Measurements from ENCODE around the gene NSMCE1.

The NSMCE1 gene

DNA sequence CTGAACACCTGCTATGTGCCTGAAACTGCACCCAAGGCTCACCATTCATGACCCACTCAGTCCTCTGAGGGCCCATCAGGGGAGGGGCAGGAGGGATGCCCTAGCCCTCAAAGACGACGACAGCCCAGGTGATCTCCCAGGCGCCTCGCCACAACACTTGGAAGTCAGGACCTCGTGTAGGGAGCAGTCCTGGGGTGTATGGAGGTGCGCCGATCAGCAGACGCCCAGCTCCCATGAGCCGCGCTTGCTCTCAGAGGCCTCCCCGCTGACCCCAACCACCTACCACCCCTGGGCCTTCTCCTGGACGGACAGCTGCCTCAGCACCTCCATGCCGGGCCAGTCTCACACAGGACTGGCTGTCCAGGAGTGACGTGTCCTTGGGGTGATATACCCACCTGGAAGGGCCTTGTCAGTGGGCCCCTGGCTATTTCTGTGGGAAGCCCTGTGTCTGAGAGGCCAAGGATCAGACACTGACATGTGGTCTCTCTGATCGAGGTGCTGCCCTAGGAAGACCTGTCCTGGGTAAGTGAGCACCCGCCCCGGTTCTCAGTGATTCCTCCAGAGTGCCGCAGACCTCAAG is 38.6 kb downstream of the NSMCE1 start:
- CTCF ChIA-PET = interaction anchor here (2.0 to 11.3 kb wide), 2 partner anchors 139 to 145 kb away, joined by 5 to 355 read pairs; no protein-coding TSS in a partner anchor
- POLR2A ChIA-PET = no interaction called here
- no peak for DNase-seq (ENCODE audit: low read depth, low spot score)
- no peak overlapping the region for H3K4me3 ChIP-seq (ENCODE audit: low read depth, low read length)
- TF ChIP-seq, protein P1, sequence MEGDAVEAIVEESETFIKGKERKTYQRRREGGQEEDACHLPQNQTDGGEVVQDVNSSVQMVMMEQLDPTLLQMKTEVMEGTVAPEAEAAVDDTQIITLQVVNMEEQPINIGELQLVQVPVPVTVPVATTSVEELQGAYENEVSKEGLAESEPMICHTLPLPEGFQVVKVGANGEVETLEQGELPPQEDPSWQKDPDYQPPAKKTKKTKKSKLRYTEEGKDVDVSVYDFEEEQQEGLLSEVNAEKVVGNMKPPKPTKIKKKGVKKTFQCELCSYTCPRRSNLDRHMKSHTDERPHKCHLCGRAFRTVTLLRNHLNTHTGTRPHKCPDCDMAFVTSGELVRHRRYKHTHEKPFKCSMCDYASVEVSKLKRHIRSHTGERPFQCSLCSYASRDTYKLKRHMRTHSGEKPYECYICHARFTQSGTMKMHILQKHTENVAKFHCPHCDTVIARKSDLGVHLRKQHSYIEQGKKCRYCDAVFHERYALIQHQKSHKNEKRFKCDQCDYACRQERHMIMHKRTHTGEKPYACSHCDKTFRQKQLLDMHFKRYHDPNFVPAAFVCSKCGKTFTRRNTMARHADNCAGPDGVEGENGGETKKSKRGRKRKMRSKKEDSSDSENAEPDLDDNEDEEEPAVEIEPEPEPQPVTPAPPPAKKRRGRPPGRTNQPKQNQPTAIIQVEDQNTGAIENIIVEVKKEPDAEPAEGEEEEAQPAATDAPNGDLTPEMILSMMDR (IDR thresholded peaks at IDR 0.05; ENCODE audit: insufficient read depth, low read length, missing control alignments) = no peak

DNA sequence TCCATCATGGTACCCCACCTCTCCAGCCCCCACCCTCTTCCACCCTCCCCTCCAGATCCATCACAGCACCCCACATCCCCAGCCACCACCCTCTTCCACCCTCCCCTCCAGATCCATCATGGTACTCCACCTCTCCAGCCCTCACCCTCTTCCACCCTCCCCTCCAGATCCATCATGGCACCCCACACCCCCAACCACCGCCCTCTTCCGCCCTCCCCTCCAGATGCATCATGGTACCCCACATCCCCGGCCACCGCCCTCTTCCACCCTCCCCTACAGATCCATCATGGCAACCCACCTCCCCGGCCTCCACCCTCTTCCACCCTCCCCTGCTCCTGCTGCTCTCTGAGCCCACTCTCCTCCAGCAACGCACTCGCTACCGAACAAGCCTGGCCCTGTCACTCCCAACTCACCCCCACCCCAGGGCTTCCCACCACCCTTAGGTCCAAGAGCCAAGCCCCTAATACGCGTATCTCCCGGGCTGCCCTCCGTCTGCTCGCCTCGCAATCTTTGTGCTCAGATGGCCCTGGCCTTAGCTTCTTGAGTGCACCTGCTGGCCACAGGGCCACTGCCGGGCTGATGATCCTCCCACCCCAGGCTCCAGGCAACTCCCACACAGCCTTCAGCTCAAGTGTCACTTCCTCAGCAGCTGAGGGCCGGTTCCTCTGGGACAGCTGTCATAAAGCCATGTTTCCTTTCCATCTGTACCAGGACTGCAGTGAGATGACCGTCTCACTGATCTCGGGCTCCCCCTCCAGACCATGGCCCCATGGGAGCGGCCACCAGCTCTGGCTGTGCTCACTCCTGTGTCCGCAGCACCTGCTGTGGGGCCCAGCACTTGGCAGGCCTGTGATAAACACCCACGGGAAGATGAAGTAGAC is 39.7 kb downstream of the NSMCE1 start:
- no peak overlapping the region for H3K4me3 ChIP-seq (ENCODE audit: low read depth, low read length)
- TF ChIP-seq, protein P1 (IDR thresholded peaks at IDR 0.05; ENCODE audit: insufficient read depth, low read length, missing control alignments) = no peak
- DNase-seq (ENCODE audit: low read depth, low spot score) = no peak
- ChIA-PET CTCF (interaction anchor here (11.3 kb wide), 1 partner anchor 140 kb away, joined by 355 read pairs; no protein-coding TSS in a partner anchor), POLR2A (no interaction called here)

DNA sequence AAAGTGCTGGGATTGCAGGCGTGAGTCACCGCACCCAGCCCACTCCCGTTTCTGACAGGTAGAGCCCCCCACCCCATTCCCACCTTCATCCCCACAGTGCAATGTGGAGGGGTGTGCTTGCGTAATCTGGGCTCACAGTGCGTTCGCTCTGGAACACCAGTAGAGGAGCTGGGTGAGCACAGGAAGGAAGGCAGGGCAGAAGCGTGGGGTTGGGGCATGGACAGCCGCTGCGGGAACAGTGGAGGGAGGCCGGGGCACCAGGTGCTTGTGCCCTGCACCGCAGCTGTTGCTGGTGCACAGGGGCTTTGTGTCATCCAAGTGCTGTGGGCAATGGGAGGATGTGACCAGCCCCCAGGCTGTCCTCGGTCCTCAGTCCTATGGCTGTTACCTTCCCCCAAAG is 40.5 kb downstream of the NSMCE1 start:
- ChIA-PET CTCF (interaction anchor here (9.9 to 11.3 kb wide), 2 partner anchors 6 to 141 kb away, joined by 97 to 355 read pairs; no protein-coding TSS in a partner anchor), POLR2A (no interaction called here)
- TF ChIP-seq, protein P1 (IDR thresholded peaks at IDR 0.05; ENCODE audit: insufficient read depth, low read length, missing control alignments) = no peak
- DNase-seq (ENCODE audit: low read depth, low spot score) = no peak
- no peak overlapping the region for H3K4me3 ChIP-seq (ENCODE audit: low read depth, low read length)

DNA sequence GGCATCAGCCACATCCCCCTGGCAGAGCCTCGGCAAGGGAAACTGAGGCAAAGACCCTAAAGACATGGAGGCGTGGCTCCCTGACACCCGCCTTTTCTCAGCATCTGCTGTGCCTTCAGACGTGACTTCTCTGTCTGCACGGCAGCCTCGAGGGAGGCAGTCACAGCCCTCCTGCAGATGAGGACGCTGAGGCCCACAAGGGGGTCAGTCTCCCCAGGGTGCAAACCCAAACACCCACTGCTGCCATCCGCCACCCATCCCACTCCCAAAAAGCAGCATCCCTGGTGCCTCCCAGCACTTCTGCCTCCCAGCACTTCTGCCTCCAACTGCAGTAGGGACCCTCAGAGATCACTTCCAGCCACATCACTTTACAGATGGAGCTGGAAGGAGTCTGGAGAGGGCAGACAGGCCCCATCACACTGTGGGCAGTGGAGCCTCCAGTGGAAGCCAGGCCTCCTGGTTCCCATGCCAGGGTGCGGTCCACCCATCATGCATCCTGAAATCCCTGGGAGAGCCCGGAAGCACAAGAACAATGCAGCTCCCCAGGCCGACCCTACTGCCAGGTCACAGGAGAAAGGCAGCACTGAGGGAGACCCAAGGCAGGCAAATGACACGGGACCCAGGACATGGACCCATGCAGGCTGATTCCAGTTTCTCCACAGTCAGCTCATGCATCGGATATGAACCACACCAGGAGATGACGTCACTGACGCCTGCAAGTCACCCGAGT is 41.4 kb downstream of the NSMCE1 start:
- CTCF ChIA-PET = interaction anchor here (3.7 to 9.9 kb wide), 2 partner anchors 7 to 141 kb away, joined by 22 to 97 read pairs; no protein-coding TSS in a partner anchor
- TF ChIP-seq, protein P1 (IDR thresholded peaks at IDR 0.05; ENCODE audit: insufficient read depth, low read length, missing control alignments) = no peak
- DNase-seq (ENCODE audit: low read depth, low spot score) = no peak
- H3K4me3 ChIP-seq (ENCODE audit: low read depth, low read length) = no peak overlapping the region
- POLR2A ChIA-PET = interaction anchor here (0.7 kb wide), 1 partner anchor 223 kb away, joined by 5 read pairs; no protein-coding TSS in a partner anchor

DNA sequence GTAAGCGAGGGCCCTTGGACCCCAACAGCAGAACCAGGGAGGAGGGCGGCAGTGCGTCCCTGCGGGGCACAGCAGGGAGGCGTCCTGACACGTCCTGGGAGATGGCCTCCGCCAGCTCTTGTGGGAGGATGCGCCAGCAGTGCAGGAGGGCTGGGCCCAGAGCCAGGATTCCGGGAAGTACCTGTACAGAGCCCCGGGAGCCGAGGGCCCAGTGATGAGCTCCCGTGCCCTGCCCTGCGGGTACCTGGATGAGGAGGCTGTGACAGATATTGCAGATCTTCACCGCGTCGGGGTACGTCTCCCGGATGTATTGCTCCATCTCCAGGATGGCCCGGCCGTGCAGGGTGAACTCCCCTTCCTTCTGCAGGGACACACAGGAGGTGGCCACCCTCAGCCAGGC is 42.1 kb downstream of the NSMCE1 start:
- H3K4me3 ChIP-seq (ENCODE audit: low read depth, low read length) = no peak overlapping the region
- POLR2A ChIA-PET = no interaction called here
- DNase-seq (ENCODE audit: low read depth, low spot score) = no peak
- CTCF ChIA-PET = interaction anchor here (1.4 to 9.9 kb wide), 3 partner anchors 8 to 141 kb away, joined by 3 to 97 read pairs (median 22); no protein-coding TSS in a partner anchor
- TF ChIP-seq, protein P1 (IDR thresholded peaks at IDR 0.05; ENCODE audit: insufficient read depth, low read length, missing control alignments) = no peak
